Measurements from ENCODE around the gene FERD3L.

FERD3L gene

GRCh38 chr7:19114551-19114855, 30.7 kb downstream of the FERD3L start:
- Histone ChIP-seq H3K4me1 (ENCODE audit: insufficient read depth, low read length) (peaks cover 12% of the 10 kb centered on the region), H3K36me3 (ENCODE audit: insufficient read depth, low read length) (no peaks in the 10 kb centered on the region), H3K9me3 (ENCODE audit: low read length) (no peaks in the 10 kb centered on the region), H3K27ac (ENCODE audit: low read depth, low read length) (no peak overlapping the region), H3K27me3 (ENCODE audit: control insufficient read depth in 1 of 2, insufficient read depth in 2 of 2, low read length in 2 of 2) (peaks cover 38 to 63% of the 10 kb centered on the region in 2 donors), H3K9ac (ENCODE audit: low read length) (no peak overlapping the region), H3K4me3 (ENCODE audit: low read depth in 1 of 2, low read length in 2 of 2) (no peak overlapping the region)

GRCh38 chr7:19113855-19114550, 31.2 kb downstream of the FERD3L start:
- peaks cover 43 to 68% of the 10 kb centered on the region in 2 donors for H3K27me3 ChIP-seq (ENCODE audit: control insufficient read depth in 1 of 2, insufficient read depth in 2 of 2, low read length in 2 of 2)
- H3K27ac ChIP-seq (ENCODE audit: low read depth, low read length): no peak overlapping the region
- peaks cover 12% of the 10 kb centered on the region for H3K4me1 ChIP-seq (ENCODE audit: insufficient read depth, low read length)
- H3K4me3 ChIP-seq (ENCODE audit: low read depth in 1 of 2, low read length in 2 of 2): no peak overlapping the region
- H3K9ac ChIP-seq (ENCODE audit: low read length): no peak overlapping the region
- no peaks in the 10 kb centered on the region for H3K9me3 ChIP-seq (ENCODE audit: low read length)
- no peaks in the 10 kb centered on the region for H3K36me3 ChIP-seq (ENCODE audit: insufficient read depth, low read length)

GRCh38 chr7:19113002-19113350, 32.2 kb downstream of the FERD3L start:
- H3K27ac ChIP-seq (ENCODE audit: low read depth, low read length): no peak overlapping the region
- peaks cover 53 to 71% of the 10 kb centered on the region in 2 donors for H3K27me3 ChIP-seq (ENCODE audit: control insufficient read depth in 1 of 2, insufficient read depth in 2 of 2, low read length in 2 of 2)
- H3K9ac ChIP-seq (ENCODE audit: low read length): no peak overlapping the region
- peaks cover 12% of the 10 kb centered on the region for H3K4me1 ChIP-seq (ENCODE audit: insufficient read depth, low read length)
- no peak overlapping the region for H3K4me3 ChIP-seq (ENCODE audit: low read depth in 1 of 2, low read length in 2 of 2)
- H3K36me3 ChIP-seq (ENCODE audit: insufficient read depth, low read length): no peaks in the 10 kb centered on the region
- H3K9me3 ChIP-seq (ENCODE audit: low read length): no peaks in the 10 kb centered on the region

- peaks cover 55 to 71% of the 10 kb centered on the region in 2 donors for H3K27me3 ChIP-seq (ENCODE audit: control insufficient read depth in 1 of 2, insufficient read depth in 2 of 2, low read length in 2 of 2)
- no peak overlapping the region for H3K9ac ChIP-seq (ENCODE audit: low read length)
- H3K4me1 ChIP-seq (ENCODE audit: insufficient read depth, low read length): peaks cover 15% of the 10 kb centered on the region
- no peak overlapping the region for H3K4me3 ChIP-seq (ENCODE audit: low read depth in 1 of 2, low read length in 2 of 2)
- H3K27ac ChIP-seq (ENCODE audit: low read depth, low read length): no peak overlapping the region
- H3K36me3 ChIP-seq (ENCODE audit: insufficient read depth, low read length): no peaks in the 10 kb centered on the region
- H3K9me3 ChIP-seq (ENCODE audit: low read length): no peaks in the 10 kb centered on the region
Measured at GRCh38 chr7:19112274-19113001, 32.8 kb downstream of the FERD3L start.

GRCh38 chr7:19111474-19112273, 33.5 kb downstream of the FERD3L start:
- Histone ChIP-seq H3K9ac (ENCODE audit: low read length) (no peak overlapping the region), H3K36me3 (ENCODE audit: insufficient read depth, low read length) (no peaks in the 10 kb centered on the region), H3K27me3 (ENCODE audit: control insufficient read depth in 1 of 2, insufficient read depth in 2 of 2, low read length in 2 of 2) (peaks cover 61 to 75% of the 10 kb centered on the region in 2 donors), H3K4me1 (ENCODE audit: insufficient read depth, low read length) (peaks cover 22% of the 10 kb centered on the region), H3K27ac (ENCODE audit: low read depth, low read length) (no peak overlapping the region), H3K9me3 (ENCODE audit: low read length) (no peaks in the 10 kb centered on the region), H3K4me3 (ENCODE audit: low read depth in 1 of 2, low read length in 2 of 2) (no peak overlapping the region)

GRCh38 chr7:19110776-19111175, 34.4 kb downstream of the FERD3L start:
- Histone ChIP-seq H3K36me3 (ENCODE audit: insufficient read depth, low read length) (no peaks in the 10 kb centered on the region), H3K27ac (ENCODE audit: low read depth, low read length) (no peak overlapping the region), H3K27me3 (ENCODE audit: control insufficient read depth in 1 of 2, insufficient read depth in 2 of 2, low read length in 2 of 2) (peaks cover 61 to 74% of the 10 kb centered on the region in 2 donors), H3K4me3 (ENCODE audit: low read depth in 1 of 2, low read length in 2 of 2) (no peak overlapping the region), H3K4me1 (ENCODE audit: insufficient read depth, low read length) (peaks cover 20% of the 10 kb centered on the region), H3K9me3 (ENCODE audit: low read length) (no peaks in the 10 kb centered on the region), H3K9ac (ENCODE audit: low read length) (no peak overlapping the region)

- Histone ChIP-seq H3K4me3 (ENCODE audit: low read depth in 1 of 2, low read length in 2 of 2) (no peak overlapping the region), H3K36me3 (ENCODE audit: insufficient read depth, low read length) (no peaks in the 10 kb centered on the region), H3K27me3 (ENCODE audit: control insufficient read depth in 1 of 2, insufficient read depth in 2 of 2, low read length in 2 of 2) (peaks cover 62 to 68% of the 10 kb centered on the region in 2 donors), H3K9ac (ENCODE audit: low read length) (no peak overlapping the region), H3K27ac (ENCODE audit: low read depth, low read length) (no peak overlapping the region), H3K4me1 (ENCODE audit: insufficient read depth, low read length) (peaks cover 18% of the 10 kb centered on the region), H3K9me3 (ENCODE audit: low read length) (no peaks in the 10 kb centered on the region)
Measured at GRCh38 chr7:19110026-19110730, 35.0 kb downstream of the FERD3L start.

GRCh38 chr7:19109000-19109946, 35.9 kb downstream of the FERD3L start:
- no peak overlapping the region for H3K4me3 ChIP-seq (ENCODE audit: low read depth in 1 of 2, low read length in 2 of 2)
- H3K4me1 ChIP-seq (ENCODE audit: insufficient read depth, low read length): peaks cover 18% of the 10 kb centered on the region
- peaks cover 53 to 62% of the 10 kb centered on the region in 2 donors for H3K27me3 ChIP-seq (ENCODE audit: control insufficient read depth in 1 of 2, insufficient read depth in 2 of 2, low read length in 2 of 2)
- no peak overlapping the region for H3K9ac ChIP-seq (ENCODE audit: low read length)
- H3K27ac ChIP-seq (ENCODE audit: low read depth, low read length): no peak overlapping the region
- no peaks in the 10 kb centered on the region for H3K9me3 ChIP-seq (ENCODE audit: low read length)
- H3K36me3 ChIP-seq (ENCODE audit: insufficient read depth, low read length): no peaks in the 10 kb centered on the region

GRCh38 chr7:19107356-19108146, 37.7 kb downstream of the FERD3L start:
- H3K27ac ChIP-seq (ENCODE audit: low read depth, low read length): no peak overlapping the region
- H3K4me3 ChIP-seq (ENCODE audit: low read depth in 1 of 2, low read length in 2 of 2): peak overlapping the region; percentile 45 to 74
- H3K4me1 ChIP-seq (ENCODE audit: insufficient read depth, low read length): peaks cover 18% of the 10 kb centered on the region
- H3K9me3 ChIP-seq (ENCODE audit: low read length): no peaks in the 10 kb centered on the region
- H3K36me3 ChIP-seq (ENCODE audit: insufficient read depth, low read length): no peaks in the 10 kb centered on the region
- H3K27me3 ChIP-seq (ENCODE audit: control insufficient read depth in 1 of 2, insufficient read depth in 2 of 2, low read length in 2 of 2): peaks cover 51 to 59% of the 10 kb centered on the region in 2 donors
- H3K9ac ChIP-seq (ENCODE audit: low read length): no peak overlapping the region

GRCh38 chr7:19107081-19107355, 38.2 kb downstream of the FERD3L start:
- Histone ChIP-seq H3K4me1 (ENCODE audit: insufficient read depth, low read length) (peaks cover 18% of the 10 kb centered on the region), H3K9me3 (ENCODE audit: low read length) (no peaks in the 10 kb centered on the region), H3K9ac (ENCODE audit: low read length) (no peak overlapping the region), H3K4me3 (ENCODE audit: low read depth in 1 of 2, low read length in 2 of 2) (peak overlapping the region; percentile 45 to 74), H3K27ac (ENCODE audit: low read depth, low read length) (no peak overlapping the region), H3K36me3 (ENCODE audit: insufficient read depth, low read length) (no peaks in the 10 kb centered on the region), H3K27me3 (ENCODE audit: control insufficient read depth in 1 of 2, insufficient read depth in 2 of 2, low read length in 2 of 2) (peaks cover 51 to 55% of the 10 kb centered on the region in 2 donors)
